Right lung (tissue), 10 donors: Measurements from ENCODE around the gene BTK. TPM values are rescaled to one million over a fixed set of nuclear protein-coding genes. Genes with fewer than 3 reads are reported as not detected.

Experiments used
- DNase-seq, 2 donors: peaks; one replicate each; pipeline ENCODE4 v3.0.0-alpha.2; 2013
- long read RNA-seq, 8 donors: transcript quantifications; one replicate each; lab custom pipeline, GENCODE V29; 2026
- polyA plus RNA-seq, 5 donors: library from polyadenylated mRNA; unstranded; fragments of 120-200 nt; gene quantifications; one replicate each; pipeline versions ENCODE4 v1.2.1 to v1.2.3, GENCODE V29; 2013; ENCODE audit warnings: inconsistent platforms in 1 of 5, low replicate concordance in 1 of 5; ENCODE audit not compliant: insufficient read length in 5 of 5, insufficient read depth in 1 of 5

Gene BTK
- 1 to 10 TPM; 3.7 to 6.0 (median 4.2) TPM for polyA plus RNA-seq
- long read RNA-seq, donor 1: 0 reads
- long read RNA-seq, donor 2: 0 reads
- long read RNA-seq, donor 3, partial matches to known transcripts: 382 of 523 reads
- long read RNA-seq, donor 3, other reads (novel, unspliced or antisense): 141 of 523 reads
- long read RNA-seq, donor 4, partial matches to known transcripts: 0 of 1 reads
- long read RNA-seq, donor 4, other reads (novel, unspliced or antisense): 0 of 1 reads
- long read RNA-seq, donor 5: 0 reads
- long read RNA-seq, donor 6: 0 reads
- long read RNA-seq, donor 7: 0 reads
- long read RNA-seq, donor 8, partial matches to known transcripts: 59 of 59 reads
- long read RNA-seq, donor 8, other reads (novel, unspliced or antisense): 0 of 59 reads

DNA sequence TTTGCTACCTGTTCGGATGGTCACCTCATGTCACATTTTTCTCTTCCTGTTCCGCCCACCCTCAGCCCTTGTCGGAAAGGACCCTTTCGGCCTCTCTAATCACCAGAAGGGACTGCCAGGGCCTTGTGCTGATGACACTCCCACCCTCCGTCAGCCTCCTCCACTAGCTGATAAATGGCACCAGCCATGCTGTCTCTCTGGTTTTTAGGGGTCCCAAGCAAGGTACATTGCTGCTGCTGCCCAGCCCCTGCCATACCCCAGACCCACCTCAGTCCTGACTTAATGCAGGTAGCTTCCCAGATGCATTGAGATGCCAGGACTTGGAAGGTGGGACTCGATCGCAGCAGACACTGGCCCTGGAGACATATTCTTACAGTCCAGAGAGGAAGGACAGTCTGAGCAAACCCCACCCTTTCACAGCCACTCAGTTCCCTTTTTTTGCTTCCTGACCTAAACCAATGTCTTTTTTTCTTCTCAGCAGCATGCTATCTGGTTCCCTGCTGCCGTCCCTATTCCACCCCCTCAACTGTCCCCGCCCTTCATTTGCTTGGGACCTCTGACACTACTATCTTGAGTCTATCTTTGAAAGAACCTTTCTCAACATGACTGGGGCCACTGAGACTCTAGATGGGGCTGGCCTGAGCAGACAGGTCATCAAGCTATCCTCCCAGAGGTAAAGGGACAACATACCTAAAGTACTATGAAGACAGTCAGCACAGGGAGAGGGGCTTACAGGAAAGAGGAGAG, at the start of gene BTK:
Gene BTK (minus strand): TSS at position 397 of the 747 bp plus-strand sequence. CDS start 10,907 bp downstream, outside the sequence.
- no peak for DNase-seq

DNA sequence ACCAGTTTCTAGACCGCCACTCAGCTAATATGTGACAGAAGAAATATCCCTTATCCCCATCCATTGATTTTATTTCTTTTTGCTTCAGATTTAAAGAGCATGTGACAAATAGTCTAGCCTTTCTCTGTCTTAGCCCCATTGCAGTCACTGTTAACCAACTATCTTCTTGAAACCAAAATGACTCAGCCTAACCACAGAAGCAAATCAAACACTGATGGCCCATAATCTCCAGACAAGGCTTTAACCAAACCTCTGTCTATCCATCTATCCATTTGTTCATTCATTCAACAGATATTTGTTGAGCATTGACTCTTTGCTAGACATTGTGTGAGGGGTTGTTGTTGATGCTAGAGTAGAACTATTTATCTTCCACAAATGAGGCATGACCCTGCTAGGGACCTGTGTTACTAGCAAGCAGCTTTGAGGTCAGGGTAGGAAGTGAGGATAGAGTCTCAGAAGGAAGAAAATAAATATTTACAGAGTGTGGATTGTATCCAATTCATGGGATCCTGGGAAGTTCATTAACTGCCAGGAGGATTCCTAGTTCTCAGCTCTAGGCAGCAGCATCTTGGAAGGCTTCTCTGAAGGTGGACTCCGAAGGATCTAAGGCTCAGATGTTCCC, 44.6 kb upstream of the BTK start:
- DNase-seq: no peak

DNA sequence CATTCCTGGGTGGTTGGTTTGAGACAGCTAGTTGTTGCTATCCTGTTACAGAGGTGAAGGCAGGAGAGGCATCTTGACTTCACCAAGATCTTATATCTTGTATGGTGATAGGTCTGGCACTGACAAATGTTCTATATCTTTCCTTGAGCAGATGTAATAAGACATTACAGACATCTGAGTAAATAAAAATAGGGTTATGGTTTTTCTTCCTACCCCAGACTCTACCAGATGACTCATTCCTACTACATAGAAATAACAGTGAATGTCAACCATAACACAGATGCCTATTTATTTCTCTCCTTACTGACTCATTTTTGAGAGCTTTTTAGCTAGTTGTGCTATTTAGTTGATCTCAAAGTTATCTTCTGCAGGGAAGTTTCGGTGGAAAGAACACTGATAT, 43.9 kb upstream of the BTK start:
- no peak for DNase-seq

DNA sequence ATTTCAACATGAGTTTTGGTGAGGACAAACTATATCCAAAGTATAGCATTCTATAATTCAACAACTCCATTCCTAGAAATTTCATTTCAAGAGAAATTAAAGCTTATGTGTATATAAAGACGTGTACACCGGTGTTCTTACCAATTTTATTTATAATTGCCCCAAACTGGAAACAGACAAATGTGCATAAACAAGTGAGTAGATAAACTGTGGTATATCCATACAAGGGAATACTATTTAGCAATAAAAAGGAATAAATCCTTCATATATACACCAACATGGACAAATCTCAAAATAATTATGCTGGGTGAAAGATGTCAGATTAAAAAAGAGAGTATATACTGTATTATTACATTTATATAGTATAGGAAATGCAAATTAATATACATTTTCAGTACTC, 42.0 kb upstream of the BTK start:
- DNase-seq: no peak

DNA sequence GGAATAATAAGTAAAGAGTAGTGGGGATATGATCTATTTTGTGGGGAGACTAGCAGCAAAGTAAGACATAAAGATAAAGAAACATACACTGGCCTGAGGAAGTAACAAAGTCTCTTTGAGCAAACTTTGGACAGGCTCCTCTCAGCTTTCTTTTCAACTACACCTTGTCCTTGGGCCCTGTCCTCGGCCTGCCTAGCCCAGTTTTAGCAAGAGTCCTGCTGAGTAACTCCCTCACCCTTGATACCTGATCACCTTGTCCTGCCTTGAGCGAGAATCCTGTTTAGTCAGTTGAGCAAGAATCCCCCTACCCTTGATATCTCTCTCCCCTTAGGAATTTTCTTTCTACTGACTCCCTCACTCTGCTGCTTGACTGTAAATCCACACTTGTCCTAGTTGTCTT, 33.5 kb upstream of the BTK start:
- DNase-seq: no peak

DNA sequence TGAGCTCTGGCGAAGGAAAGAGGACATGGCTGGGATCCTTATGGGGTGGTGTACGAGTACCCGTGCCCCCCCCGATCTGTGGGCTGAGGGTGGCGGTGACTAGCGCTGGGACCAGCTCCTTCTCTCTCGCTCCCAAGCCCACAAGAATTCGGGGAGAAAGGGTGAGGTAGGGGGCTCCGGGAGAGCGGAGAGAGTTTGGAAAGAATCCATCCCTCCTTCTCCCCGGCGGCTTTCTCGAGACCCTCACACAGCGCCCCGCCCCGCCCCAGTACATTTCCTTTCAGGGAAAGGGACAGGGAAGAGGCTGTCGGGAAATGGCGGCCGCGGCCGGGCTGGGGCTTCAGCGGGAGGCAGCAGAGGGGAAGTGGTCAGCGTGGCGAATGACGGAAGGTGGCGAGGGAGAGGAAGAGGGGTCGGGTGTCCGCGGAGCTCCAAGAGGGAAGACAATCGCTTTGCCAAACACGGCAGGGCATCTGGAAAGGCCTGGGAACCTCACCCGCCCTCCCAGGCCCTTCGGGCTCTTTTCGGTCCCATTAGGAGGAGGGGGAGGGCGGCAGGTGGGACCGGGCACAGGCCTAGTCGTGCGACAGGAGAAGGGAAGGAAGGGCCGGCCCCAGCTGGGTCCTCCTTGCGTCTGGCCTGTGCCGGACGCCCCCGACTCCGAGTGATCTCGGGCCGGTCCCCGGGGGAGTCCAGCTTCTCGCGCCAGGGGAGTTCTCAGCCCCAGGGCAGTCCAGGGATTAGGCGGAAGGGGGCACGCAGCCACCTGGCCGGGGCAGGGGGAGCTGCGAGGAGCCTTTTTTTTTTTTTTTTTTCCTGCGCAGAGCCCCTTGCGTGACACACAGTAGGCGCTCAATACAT, 32.2 kb upstream of the BTK start:
- DNase-seq: peak; percentile 56 to 61

DNA sequence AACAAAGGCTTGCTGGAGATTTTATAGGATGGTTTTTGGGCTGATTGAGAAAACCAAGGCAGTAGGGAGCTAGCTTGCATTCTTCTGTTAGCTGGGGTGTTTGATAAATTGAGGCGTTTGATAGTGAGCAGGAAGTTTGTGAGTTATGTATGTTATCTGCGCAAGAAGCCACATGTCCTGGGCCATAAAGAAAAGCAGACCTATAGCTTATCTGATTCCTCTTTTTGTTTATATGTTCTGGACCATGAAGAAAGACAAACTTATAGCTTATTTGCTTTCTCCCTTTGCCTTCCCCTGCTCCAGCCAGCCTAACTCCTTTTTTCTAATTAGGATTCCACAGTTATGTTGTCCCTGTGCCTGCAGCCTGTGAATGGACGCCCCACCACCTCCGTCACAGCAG, 31.2 kb upstream of the BTK start:
- no peak for DNase-seq

DNA sequence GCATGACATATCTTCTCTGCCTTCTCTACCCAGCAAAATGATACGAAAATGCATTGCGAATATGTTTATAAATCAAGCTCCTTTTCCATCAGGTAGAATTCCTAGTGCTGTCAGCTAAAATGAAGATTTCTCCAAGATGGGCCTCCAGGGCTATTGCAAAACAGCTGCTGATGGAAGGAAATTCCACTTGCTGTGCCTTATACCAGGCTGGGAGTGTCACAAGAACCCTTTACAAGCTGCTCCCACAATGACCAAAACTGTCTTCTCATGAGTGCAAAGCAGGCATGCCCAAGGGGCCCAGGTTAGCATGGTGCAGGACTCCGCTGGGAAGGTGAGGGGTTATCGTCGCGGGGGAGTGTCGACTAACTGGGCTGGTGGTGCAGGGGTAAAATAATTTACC, 30.7 kb upstream of the BTK start:
- no peak for DNase-seq

DNA sequence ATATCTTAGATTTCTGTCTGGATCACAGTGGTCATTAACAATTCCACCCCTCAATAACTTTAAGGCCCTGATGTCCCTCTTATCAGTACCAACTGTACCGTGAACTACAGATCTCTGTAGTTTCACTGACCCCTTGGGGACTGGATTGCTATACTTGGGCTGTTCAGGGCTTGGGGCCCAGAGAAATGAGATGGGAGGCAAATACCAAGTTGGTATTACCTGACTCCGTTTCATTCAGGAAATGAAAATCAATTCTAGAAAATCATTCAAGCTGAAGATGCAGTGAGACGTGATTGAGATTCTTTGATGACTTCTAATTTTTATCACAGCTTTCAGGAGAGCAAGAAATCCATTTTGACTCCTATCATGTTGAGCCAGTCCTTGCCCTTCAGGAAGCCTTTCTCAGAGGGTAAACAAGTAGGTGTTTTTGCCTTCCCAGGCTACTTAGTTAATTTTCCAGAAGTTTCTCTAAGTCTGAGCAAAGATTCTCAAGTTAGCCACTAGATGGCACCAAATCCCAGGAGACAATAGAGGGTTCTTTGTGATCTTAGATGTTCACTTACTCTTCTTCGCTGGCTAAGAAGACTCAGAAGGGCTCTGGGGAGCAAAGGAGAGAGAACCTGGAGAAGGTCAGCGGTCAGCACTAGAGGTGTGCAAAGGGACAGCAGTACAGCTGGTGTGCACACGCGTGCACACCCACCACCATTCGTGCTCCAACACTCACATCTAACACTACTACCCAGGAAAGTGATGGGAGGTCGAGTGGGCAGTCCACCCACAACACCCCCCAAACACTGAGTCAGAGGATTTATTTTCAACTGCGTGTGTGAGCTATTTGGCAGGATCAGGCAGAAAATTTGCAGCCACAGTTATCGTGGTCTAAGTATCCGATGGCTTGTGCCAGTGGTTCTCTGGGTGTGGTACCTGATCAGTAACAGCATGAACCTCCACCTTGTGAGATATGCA, 29.5 kb upstream of the BTK start:
- DNase-seq: peak; percentile 47 to 57

DNA sequence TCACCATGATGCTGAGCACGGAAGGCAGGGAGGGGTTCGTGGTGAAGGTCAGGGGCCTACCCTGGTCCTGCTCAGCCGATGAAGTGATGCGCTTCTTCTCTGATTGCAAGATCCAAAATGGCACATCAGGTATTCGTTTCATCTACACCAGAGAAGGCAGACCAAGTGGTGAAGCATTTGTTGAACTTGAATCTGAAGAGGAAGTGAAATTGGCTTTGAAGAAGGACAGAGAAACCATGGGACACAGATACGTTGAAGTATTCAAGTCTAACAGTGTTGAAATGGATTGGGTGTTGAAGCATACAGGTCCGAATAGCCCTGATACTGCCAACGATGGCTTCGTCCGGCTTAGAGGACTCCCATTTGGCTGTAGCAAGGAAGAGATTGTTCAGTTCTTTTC, 26.0 kb upstream of the BTK start:
- no peak for DNase-seq

DNA sequence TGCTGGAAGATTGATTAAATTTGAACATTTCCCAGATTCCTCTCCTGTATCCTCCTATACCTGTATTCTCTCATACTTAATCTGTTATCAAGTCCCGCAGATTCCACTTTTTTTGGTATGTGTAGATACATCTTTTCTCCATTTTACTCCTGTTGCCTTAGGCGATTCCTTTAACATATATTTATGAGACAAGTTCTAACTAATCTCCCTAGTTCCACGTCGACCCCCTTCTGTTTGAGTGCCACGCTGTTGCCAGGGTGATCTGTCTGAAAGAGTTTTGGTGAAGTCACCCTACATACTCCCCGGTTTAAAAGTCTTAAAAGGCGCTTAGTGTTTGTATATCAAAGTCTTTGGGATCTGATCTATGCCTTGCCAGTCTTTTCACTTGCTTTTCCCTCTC, 24.5 kb upstream of the BTK start:
- DNase-seq: no peak

DNA sequence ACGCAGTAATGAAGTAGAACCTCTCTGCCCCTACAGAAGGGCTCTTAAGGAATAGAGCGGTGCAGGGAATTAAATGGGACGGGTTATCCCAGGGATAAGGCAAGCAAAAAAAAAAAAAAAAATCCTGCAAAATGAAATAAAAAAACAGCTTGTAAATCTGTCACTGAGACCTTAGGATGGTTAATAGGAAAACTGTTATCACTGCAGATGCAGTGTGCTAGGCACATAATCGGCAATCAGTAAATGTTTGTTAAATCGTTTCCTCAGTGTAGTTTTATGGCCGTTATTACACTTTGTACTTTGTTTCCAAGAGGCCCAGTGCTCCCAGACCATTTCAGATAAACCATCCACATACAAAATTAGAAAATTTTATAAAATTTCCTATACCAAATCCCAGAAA, 23.1 kb upstream of the BTK start:
- no peak for DNase-seq

DNA sequence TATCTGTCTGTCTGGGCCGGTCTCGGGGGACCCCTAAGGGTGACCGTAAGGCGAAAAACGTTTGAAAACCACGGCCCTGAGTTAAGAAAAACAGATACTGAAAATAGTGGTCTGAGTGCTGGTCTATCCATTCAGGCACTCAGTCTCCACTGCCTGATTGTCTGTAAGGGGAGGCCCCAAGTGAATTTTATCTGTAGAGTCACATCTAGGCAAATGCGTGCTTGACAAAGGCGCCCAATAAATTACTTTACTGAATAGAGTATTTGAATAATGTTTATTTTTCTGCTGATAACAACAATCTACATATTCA, 22.5 kb upstream of the BTK start:
- no peak for DNase-seq

DNA sequence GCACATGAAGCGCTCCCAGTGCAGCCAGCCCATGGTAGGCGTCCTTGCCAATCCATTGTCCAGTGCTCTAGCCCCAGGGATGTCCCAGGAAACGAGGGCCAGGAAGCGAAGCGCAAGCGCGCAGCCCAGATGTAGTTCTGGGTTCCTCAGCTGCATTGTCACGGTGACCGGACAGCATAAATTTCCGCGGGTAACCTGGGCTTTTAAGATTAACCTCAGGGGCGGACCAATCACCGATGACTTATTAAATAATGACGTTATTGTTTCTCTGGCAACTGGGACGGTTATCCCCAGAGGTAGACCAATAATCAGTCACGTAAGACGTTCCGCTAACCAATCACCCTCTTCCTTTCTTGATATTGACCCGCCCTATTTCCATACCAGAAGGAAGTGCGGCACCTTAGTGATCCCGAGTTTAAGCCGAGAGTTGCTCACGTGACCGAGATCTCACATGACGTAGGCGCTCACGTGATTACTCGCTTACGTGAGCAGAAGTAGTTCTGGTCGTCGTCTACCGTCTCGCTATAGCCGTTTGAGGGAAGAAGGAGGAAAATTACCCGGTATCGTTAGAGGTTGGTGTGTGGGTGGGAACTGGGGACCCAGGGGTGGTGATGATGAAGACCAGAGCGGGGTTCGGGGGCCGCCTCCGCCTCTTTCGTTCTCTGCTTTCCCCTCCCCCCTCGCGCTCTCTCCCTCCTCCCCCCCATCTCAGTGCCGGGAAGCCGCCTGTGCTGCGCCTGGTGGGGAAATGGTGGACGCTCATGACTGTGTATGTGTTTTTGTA, 21.9 kb upstream of the BTK start, which contains the start of the genes GLA and HNRNPH2:
Gene GLA (minus strand): TSS at position 178 of the 784 bp plus-strand sequence. CDS start 22 bp downstream, at position 156.
Gene HNRNPH2 (plus strand): TSS at position 475 of the 784 bp plus-strand sequence. CDS start 3,767 bp downstream, outside the sequence.
- peak; percentile 94 to 95 for DNase-seq

DNA sequence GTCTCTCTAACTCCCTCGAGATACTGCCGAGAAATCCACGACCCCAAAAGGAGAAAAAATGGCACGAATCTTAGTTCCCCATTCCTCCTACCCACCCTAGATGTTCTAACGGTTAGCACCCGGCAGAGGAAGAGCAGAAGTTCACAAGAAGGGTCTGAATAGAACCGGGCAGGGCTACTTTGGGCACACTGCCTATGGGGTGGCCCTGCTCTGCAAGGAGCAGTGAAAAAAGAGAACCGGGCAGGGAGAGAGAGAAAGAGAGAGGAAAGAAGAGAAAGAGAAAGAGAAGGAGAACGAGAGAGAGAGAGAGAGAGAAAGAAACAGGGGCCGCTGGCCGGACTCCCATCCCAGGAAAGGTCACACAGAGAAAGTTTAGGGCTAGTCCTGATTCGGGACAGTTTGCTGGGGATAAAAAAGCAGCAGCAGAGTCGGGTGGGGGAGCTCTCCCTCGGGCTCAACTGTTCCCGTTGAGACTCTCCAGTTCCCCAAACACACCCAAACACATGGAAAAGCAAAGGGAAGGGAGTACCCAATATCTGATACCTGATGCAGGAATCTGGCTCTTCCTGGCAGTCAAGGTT, 21.3 kb upstream of the BTK start:
- DNase-seq: peak in 1 of 2 donors; percentile 26

DNA sequence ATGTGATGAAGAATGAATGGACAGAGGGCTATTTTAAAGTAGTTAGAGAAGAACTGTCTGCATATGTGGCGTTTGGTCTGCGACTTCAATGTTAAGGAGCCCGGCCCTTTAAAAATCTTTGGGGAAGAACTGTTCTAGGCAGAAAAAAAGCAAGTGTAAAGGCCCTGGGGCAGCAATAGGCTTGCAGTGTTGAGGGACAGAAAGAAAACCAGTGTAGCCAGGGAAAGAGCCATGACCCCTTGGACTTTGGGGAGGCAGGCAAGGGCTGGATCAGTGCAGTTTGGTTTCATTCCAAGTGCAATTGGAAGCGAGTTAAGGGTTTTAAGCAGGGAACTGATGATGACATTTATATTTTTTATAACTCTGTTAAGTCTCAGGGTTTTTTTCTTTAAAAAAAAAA, 13.8 kb upstream of the BTK start:
- DNase-seq: no peak

DNA sequence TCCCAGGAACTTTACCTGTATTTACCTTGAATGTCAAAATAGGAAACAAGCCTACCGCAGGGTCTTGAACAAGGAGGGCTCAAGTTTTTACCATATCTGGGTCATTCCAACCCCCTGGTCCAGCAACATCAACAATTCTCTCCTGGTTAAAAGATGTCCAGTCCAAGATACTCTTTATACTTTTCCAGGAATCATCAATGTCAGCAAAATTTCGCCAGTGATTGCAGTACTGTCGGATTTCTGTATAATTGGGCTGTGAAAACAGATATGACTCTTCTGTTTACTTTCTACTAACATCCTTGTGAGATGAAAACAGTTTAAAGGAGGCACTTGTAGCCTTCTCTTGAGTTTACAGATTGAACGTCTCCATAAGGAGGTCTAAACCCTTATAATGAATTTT, 12.7 kb upstream of the BTK start:
- no peak for DNase-seq

DNA sequence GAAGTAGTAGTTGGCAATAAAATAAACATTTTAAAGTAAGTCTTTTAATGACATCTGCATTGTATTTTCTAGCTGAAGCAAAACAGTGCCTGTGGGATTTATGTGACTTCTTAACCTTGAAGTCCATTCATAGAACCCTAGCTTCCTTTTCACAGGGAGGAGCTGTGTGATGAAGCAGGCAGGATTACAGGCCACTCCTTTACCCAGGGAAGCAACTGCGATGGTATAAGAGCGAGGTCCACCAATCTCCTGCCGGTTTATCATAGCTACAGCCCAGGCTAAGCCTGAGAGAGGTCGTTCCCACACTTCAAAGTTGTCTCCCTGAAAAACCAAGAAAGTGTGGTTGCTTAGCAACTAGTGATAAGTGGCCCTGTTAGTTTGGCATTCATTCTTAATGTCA, 11.8 kb upstream of the BTK start:
- no peak for DNase-seq

DNA sequence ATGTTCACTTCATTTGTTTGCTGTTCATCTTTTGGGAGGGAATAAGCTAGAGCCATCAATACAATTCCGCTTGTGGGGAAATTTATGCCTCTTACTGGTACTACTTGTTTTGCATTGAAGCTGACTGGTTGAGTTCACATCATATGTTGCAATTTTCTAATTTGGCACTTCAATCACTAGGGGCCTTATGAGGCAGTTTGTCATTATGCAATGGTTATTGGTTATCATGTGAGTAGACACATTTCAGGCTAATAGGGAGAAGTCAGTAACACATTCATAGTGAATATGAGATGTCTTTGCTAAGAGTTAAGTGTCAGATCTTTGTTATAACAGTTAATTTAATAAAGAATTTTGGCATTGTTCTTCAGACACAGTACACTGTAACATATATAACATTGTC, 9.8 kb upstream of the BTK start:
- no peak for DNase-seq
